Skeletal muscle tissue (tissue), 4 donors: ENCODE data around the gene PEMT. TPM values are rescaled to one million over a fixed set of nuclear protein-coding genes. Genes with fewer than 3 reads are reported as not detected.
A peak's percentile ranks its signal among the peaks of the same experiment; 100 is the strongest.

Experiments
- H3K27ac ChIP-seq: one replicate; pipeline ENCODE4 v1.7.0; 2013; ENCODE audit warnings: mild to moderate bottlenecking, low read depth, low read length, inconsistent platforms
- H3K27me3 ChIP-seq, 3 donors: one replicate each; pipeline ENCODE4 v1.7.0; 2013; ENCODE audit warnings: low read length in 3 of 3; ENCODE audit not compliant: control insufficient read depth in 3 of 3, insufficient read depth in 3 of 3
- H3K36me3 ChIP-seq, 3 donors: one replicate each; pipeline ENCODE4 v1.7.0; 2013; ENCODE audit warnings: low read length in 3 of 3; ENCODE audit not compliant: control insufficient read depth in 3 of 3, insufficient read depth in 3 of 3
- H3K4me1 ChIP-seq, 3 donors: one replicate each; pipeline ENCODE4 v1.7.0; 2013; ENCODE audit warnings: low read length in 3 of 3, mild to moderate bottlenecking in 3 of 3; ENCODE audit not compliant: control insufficient read depth in 3 of 3, insufficient read depth in 3 of 3
- H3K4me3 ChIP-seq, 3 donors: one replicate each; pipeline ENCODE4 v1.7.0; 2013; ENCODE audit warnings: low read length in 3 of 3
- H3K9ac ChIP-seq, 3 donors: one replicate each; pipeline ENCODE4 v1.7.0; 2013; ENCODE audit warnings: low read length in 3 of 3, mild to moderate bottlenecking in 3 of 3, moderate library complexity in 2 of 3, low read depth in 1 of 3
- H3K9me3 ChIP-seq, 3 donors: one replicate each; pipeline ENCODE4 v1.7.0; 2013; ENCODE audit warnings: low read length in 3 of 3; ENCODE audit not compliant: control insufficient read depth in 3 of 3
- total RNA-seq: library from RNA; depleted of rRNA; stranded (reverse); fragments of >200 nt; gene quantifications from one replicate; pipeline ENCODE4 v1.2.3, GENCODE V29; 2014
- donor health status: Osteomylitis.

The PEMT gene
- total RNA-seq, 1 donor from 2014 or later = 32.4 TPM

- H3K27ac ChIP-seq = no peak overlapping the region
- peaks cover 35 to 46% (median 38%) of the 10 kb centered on the region in 3 donors for H3K4me1 ChIP-seq
Measured at GRCh38 chr17:17572010-17572785, 19.3 kb downstream of the PEMT start.

GRCh38 chr17:17570798-17571716 is 20.5 kb downstream of the PEMT start:
- H3K4me3 ChIP-seq = no peak overlapping the region
- peak overlapping the region in 2 of 3 donors; percentile 35 to 55 for H3K9ac ChIP-seq
- peaks cover 4 to 9% (median 6%) of the 10 kb centered on the region in 3 donors for H3K36me3 ChIP-seq
- H3K4me1 ChIP-seq = peaks cover 47 to 58% (median 50%) of the 10 kb centered on the region in 3 donors
- no peaks in the 10 kb centered on the region for H3K9me3 ChIP-seq
- H3K27ac ChIP-seq = no peak overlapping the region
- no peaks in the 10 kb centered on the region for H3K27me3 ChIP-seq

More at GRCh38 chr17:17572010-17572785, 19.3 kb downstream of the PEMT start:
- H3K9me3 ChIP-seq = no peaks in the 10 kb centered on the region
- H3K36me3 ChIP-seq = peaks cover 8 to 16% (median 12%) of the 10 kb centered on the region in 3 donors
- H3K4me3 ChIP-seq = no peak overlapping the region
- peak overlapping the region in 1 of 3 donors; percentile 8 for H3K9ac ChIP-seq
- H3K27me3 ChIP-seq = no peaks in the 10 kb centered on the region

GRCh38 chr17:17570140-17570797 is 21.2 kb downstream of the PEMT start:
- Histone ChIP-seq H3K9ac (peak overlapping the region in 1 of 3 donors; percentile 50), H3K4me3 (peak overlapping the region in 2 of 3 donors; percentile 13 to 35), H3K9me3 (no peaks in the 10 kb centered on the region), H3K36me3 (peaks cover 2 to 5% (median 3%) of the 10 kb centered on the region in 3 donors), H3K27ac (no peak overlapping the region), H3K27me3 (no peaks in the 10 kb centered on the region), H3K4me1 (peaks cover 55 to 66% (median 58%) of the 10 kb centered on the region in 3 donors)

- H3K27me3 ChIP-seq = no peaks in the 10 kb centered on the region
- no peaks in the 10 kb centered on the region for H3K9me3 ChIP-seq
- peaks cover 60 to 72% (median 63%) of the 10 kb centered on the region in 3 donors for H3K4me1 ChIP-seq
- H3K36me3 ChIP-seq = peaks cover 0 to 2% (median under 1%) of the 10 kb centered on the region in 3 donors
- H3K4me3 ChIP-seq = peak overlapping the region in 2 of 3 donors; percentile 13 to 35
- H3K9ac ChIP-seq = peak overlapping the region in 1 of 3 donors; percentile 50
- no peak overlapping the region for H3K27ac ChIP-seq
Measured at GRCh38 chr17:17569691-17570090, 21.8 kb downstream of the PEMT start.

GRCh38 chr17:17568772-17569195 is 22.7 kb downstream of the PEMT start:
- H3K9me3 ChIP-seq = no peaks in the 10 kb centered on the region
- no peak overlapping the region for H3K4me3 ChIP-seq
- H3K36me3 ChIP-seq = no peaks in the 10 kb centered on the region
- no peaks in the 10 kb centered on the region for H3K27me3 ChIP-seq
- no peak overlapping the region for H3K27ac ChIP-seq
- H3K4me1 ChIP-seq = peaks cover 60 to 80% (median 67%) of the 10 kb centered on the region in 3 donors
- peak overlapping the region in 2 of 3 donors; percentile 58 to 83 for H3K9ac ChIP-seq

GRCh38 chr17:17567631-17568030 is 23.9 kb downstream of the PEMT start:
- peak overlapping the region; percentile 17 to 54 (median 41) for H3K4me3 ChIP-seq
- H3K4me1 ChIP-seq = peaks cover 60 to 84% (median 67%) of the 10 kb centered on the region in 3 donors
- H3K27ac ChIP-seq = peak overlapping the region; percentile 86

GRCh38 chr17:17566896-17567513 is 24.5 kb downstream of the PEMT start:
- H3K4me3 ChIP-seq = peak overlapping the region; percentile 34 to 64 (median 54)
- H3K9ac ChIP-seq = peak overlapping the region; percentile 72 to 83 (median 73)
- peak overlapping the region; percentile 86 for H3K27ac ChIP-seq
- no peaks in the 10 kb centered on the region for H3K27me3 ChIP-seq
- no peaks in the 10 kb centered on the region for H3K9me3 ChIP-seq
- no peaks in the 10 kb centered on the region for H3K36me3 ChIP-seq
- H3K4me1 ChIP-seq = peaks cover 64 to 83% (median 71%) of the 10 kb centered on the region in 3 donors

More at GRCh38 chr17:17567631-17568030, 23.9 kb downstream of the PEMT start:
- no peaks in the 10 kb centered on the region for H3K9me3 ChIP-seq
- H3K27me3 ChIP-seq = no peaks in the 10 kb centered on the region
- no peaks in the 10 kb centered on the region for H3K36me3 ChIP-seq
- peak overlapping the region; percentile 72 to 83 (median 73) for H3K9ac ChIP-seq

GRCh38 chr17:17565471-17566339 is 25.8 kb downstream of the PEMT start:
- peaks cover 74 to 86% (median 75%) of the 10 kb centered on the region in 3 donors for H3K4me1 ChIP-seq
- no peaks in the 10 kb centered on the region for H3K9me3 ChIP-seq
- H3K9ac ChIP-seq = peak overlapping the region in 1 of 3 donors; percentile 83
- no peaks in the 10 kb centered on the region for H3K36me3 ChIP-seq
- H3K4me3 ChIP-seq = peak overlapping the region in 1 of 3 donors; percentile 21
- peak overlapping the region; percentile 86 for H3K27ac ChIP-seq
- H3K27me3 ChIP-seq = no peaks in the 10 kb centered on the region
